NT2/D1 (cell line): Measurements from ENCODE around the gene ATP5F1A.

Experiments
- DNase-seq: peaks from one replicate; pipeline ENCODE4 v3.0.0-alpha.2; 2011; ENCODE audit warnings: low read depth, low spot score
- H3K27me3 ChIP-seq: 2 replicates; pipeline ENCODE4 v1.6.0; 2011; ENCODE audit warnings: mild to moderate bottlenecking; ENCODE audit not compliant: insufficient read length, insufficient read depth
- H3K36me3 ChIP-seq: 2 replicates; pipeline ENCODE4 v1.6.1; 2011; ENCODE audit warnings: mild to moderate bottlenecking, low read length, mixed read lengths; ENCODE audit not compliant: insufficient read depth, insufficient read length
- H3K4me1 ChIP-seq: 2 replicates; pipeline ENCODE4 v1.5.1; 2011; ENCODE audit not compliant: insufficient read depth, insufficient read length
- H3K4me3 ChIP-seq: 2 replicates; pipeline ENCODE4 v1.5.1; 2011; ENCODE audit warnings: low read depth; ENCODE audit not compliant: insufficient read length
- H3K9ac ChIP-seq: 2 replicates; pipeline ENCODE4 v1.6.0; 2011; ENCODE audit warnings: low read depth; ENCODE audit not compliant: insufficient read length
- H3K9me3 ChIP-seq: 2 replicates; pipeline ENCODE4 v1.5.1; 2011; ENCODE audit warnings: mild to moderate bottlenecking, low read length; ENCODE audit not compliant: insufficient read depth
- SUZ12 ChIP-seq: IDR thresholded peaks from 2 replicates; pipeline ENCODE4 v1.6.1; 2011; ENCODE audit not compliant: insufficient read length, insufficient read depth; ENCODE audit errors: extremely low read depth
- YY1 ChIP-seq: IDR thresholded peaks from 2 replicates; pipeline ENCODE4 v1.6.1; 2011; ENCODE audit not compliant: insufficient read length, insufficient read depth
- ZNF274 ChIP-seq: IDR thresholded peaks from 2 replicates; pipeline ENCODE4 v1.6.1; 2011; ENCODE audit warnings: mild to moderate bottlenecking, low read depth, low read length

ATP5F1A gene

GRCh38 chr18:46113751-46114150 is 15.7 kb upstream of the ATP5F1A start:
- H3K27me3 ChIP-seq, result no peaks in the 10 kb centered on the region
- no peaks in the 10 kb centered on the region for H3K4me1 ChIP-seq
- no peak overlapping the region for H3K9ac ChIP-seq
- TF ChIP-seq ZNF274, result no peak
- no peak for TF ChIP-seq SUZ12
- no peak for TF ChIP-seq YY1
- H3K4me3 ChIP-seq, result no peak overlapping the region
- peaks cover 21% of the 10 kb centered on the region for H3K36me3 ChIP-seq
- H3K9me3 ChIP-seq, result no peaks in the 10 kb centered on the region
- DNase-seq, result no peak

GRCh38 chr18:46110406-46110805 is 12.3 kb upstream of the ATP5F1A start:
- Histone ChIP-seq H3K9ac (no peak overlapping the region), H3K4me3 (no peak overlapping the region), H3K9me3 (no peaks in the 10 kb centered on the region), H3K36me3 (peaks cover 33% of the 10 kb centered on the region), H3K4me1 (no peaks in the 10 kb centered on the region), H3K27me3 (no peaks in the 10 kb centered on the region)
- DNase-seq, result no peak
- TF ChIP-seq YY1 (no peak), ZNF274 (no peak), SUZ12 (no peak)

GRCh38 chr18:46109386-46109785 is 11.3 kb upstream of the ATP5F1A start:
- Histone ChIP-seq H3K4me1 (no peaks in the 10 kb centered on the region), H3K27me3 (no peaks in the 10 kb centered on the region), H3K4me3 (no peak overlapping the region), H3K36me3 (peaks cover 26% of the 10 kb centered on the region), H3K9me3 (no peaks in the 10 kb centered on the region), H3K9ac (no peak overlapping the region)
- TF ChIP-seq YY1 (no peak), SUZ12 (no peak), ZNF274 (no peak)
- no peak for DNase-seq

GRCh38 chr18:46104128-46104911 is 6.2 kb upstream of the ATP5F1A start, which contains the start of gene HAUS1:
Gene HAUS1 (plus strand): TSS chr18:46104385. CDS start chr18:46104412, 27 bp downstream.
- no peaks in the 10 kb centered on the region for H3K27me3 ChIP-seq
- H3K9ac ChIP-seq, result peak within 1 kb of the TSS; percentile 91
- H3K9me3 ChIP-seq, result no peaks in the 10 kb centered on the region
- TF ChIP-seq SUZ12 (no peak), YY1 (no peak), ZNF274 (no peak)
- H3K36me3 ChIP-seq, result peaks cover 20% of the 10 kb centered on the region
- no peaks in the 10 kb centered on the region for H3K4me1 ChIP-seq
- peak within 1 kb of the TSS; percentile 76 for H3K4me3 ChIP-seq
- peak; percentile 77 for DNase-seq

GRCh38 chr18:46099463-46099862 is 1.4 kb upstream of the ATP5F1A start:
- no peaks in the 10 kb centered on the region for H3K4me1 ChIP-seq

GRCh38 chr18:46098616-46098933 is 479 bp upstream of the ATP5F1A start:
- TF ChIP-seq YY1 (no peak), ZNF274 (no peak), SUZ12 (no peak)
- no peaks in the 10 kb centered on the region for H3K9me3 ChIP-seq
- H3K4me1 ChIP-seq, result no peaks in the 10 kb centered on the region
- H3K36me3 ChIP-seq, result peaks cover 26% of the 10 kb centered on the region
- no peak for DNase-seq
- peak overlapping the region; percentile 72 for H3K9ac ChIP-seq
- H3K27me3 ChIP-seq, result no peaks in the 10 kb centered on the region
- peak overlapping the region; percentile 21 for H3K4me3 ChIP-seq

More at GRCh38 chr18:46099463-46099862, 1.4 kb upstream of the ATP5F1A start:
- DNase-seq, result no peak
- Histone ChIP-seq H3K36me3 (peaks cover 25% of the 10 kb centered on the region), H3K9ac (no peak overlapping the region), H3K4me3 (no peak overlapping the region), H3K27me3 (no peaks in the 10 kb centered on the region), H3K9me3 (no peaks in the 10 kb centered on the region)
- no peak for TF ChIP-seq SUZ12
- no peak for TF ChIP-seq YY1
- TF ChIP-seq ZNF274, result no peak

- Histone ChIP-seq H3K4me1 (no peaks in the 10 kb centered on the region), H3K36me3 (peaks cover 37% of the 10 kb centered on the region), H3K27me3 (no peaks in the 10 kb centered on the region), H3K4me3 (peak overlapping the region; percentile 76), H3K9me3 (no peaks in the 10 kb centered on the region), H3K9ac (peak overlapping the region; percentile 89)
- no peak for TF ChIP-seq ZNF274
- no peak for TF ChIP-seq YY1
- TF ChIP-seq SUZ12, result no peak
- no peak for DNase-seq
Observed at GRCh38 chr18:46097431-46097800, 680 bp downstream of the ATP5F1A start.

GRCh38 chr18:46096651-46097300 is 1.3 kb downstream of the ATP5F1A start:
- no peaks in the 10 kb centered on the region for H3K4me1 ChIP-seq
- no peaks in the 10 kb centered on the region for H3K27me3 ChIP-seq
- DNase-seq, result no peak
- H3K4me3 ChIP-seq, result peak overlapping the region; percentile 76
- peak overlapping the region; percentile 89 for H3K9ac ChIP-seq
- peaks cover 42% of the 10 kb centered on the region for H3K36me3 ChIP-seq
- no peak for TF ChIP-seq YY1
- no peak for TF ChIP-seq SUZ12
- no peak for TF ChIP-seq ZNF274
- H3K9me3 ChIP-seq, result no peaks in the 10 kb centered on the region
